Muscle of leg (tissue), 11 donors: Measurements from ENCODE around the gene SERPINB2. TPM values are rescaled to one million over a fixed set of nuclear protein-coding genes. Genes with fewer than 3 reads are reported as not detected.

ENCODE experiments used
- DNase-seq: peaks from one replicate; pipeline ENCODE4 v3.0.0; 2013
- H3K27ac ChIP-seq: one replicate; pipeline ENCODE4 v1.5.1; 2013; ENCODE audit warnings: mild to moderate bottlenecking, low read length, control low read depth
- H3K27me3 ChIP-seq: one replicate; pipeline ENCODE4 v1.6.1; 2013; ENCODE audit warnings: low read length; ENCODE audit not compliant: control insufficient read depth, insufficient read depth
- H3K36me3 ChIP-seq: one replicate; pipeline ENCODE4 v1.6.1; 2013; ENCODE audit warnings: low read length; ENCODE audit not compliant: control insufficient read depth, insufficient read depth
- H3K4me1 ChIP-seq: one replicate; pipeline ENCODE4 v1.6.1; 2013; ENCODE audit warnings: low read length; ENCODE audit not compliant: control insufficient read depth, insufficient read depth
- H3K4me3 ChIP-seq: one replicate; pipeline ENCODE4 v1.5.1; 2013; ENCODE audit warnings: low read length, control low read depth
- H3K9me3 ChIP-seq: replicated peaks from 2 replicates; pipeline ENCODE4 v1.6.1; 2013; ENCODE audit warnings: low read depth, low read length; ENCODE audit not compliant: control insufficient read depth
- WGBS: methylation state at CpG from one replicate; pipeline ENCODE4 v1.1.5; 2013; ENCODE audit warnings: missing lambda C conversion rate; ENCODE audit not compliant: insufficient coverage; 5-methylcytosine and 5-hydroxymethylcytosine counted together
- polyA plus RNA-seq, 8 donors: library from polyadenylated mRNA; unstranded; fragments of 120-200 nt; gene quantifications; one replicate each; pipeline versions ENCODE4 v1.2.1 to v1.2.3, GENCODE V29; 2013; ENCODE audit warnings: inconsistent platforms in 1 of 8, low replicate concordance in 1 of 8; ENCODE audit not compliant: insufficient read length in 8 of 8, insufficient read depth in 1 of 8
- total RNA-seq: library from RNA; stranded (reverse); fragments of 120-200 nt; gene quantifications from one replicate; pipeline ENCODE4 v1.2.4, GENCODE V29; 2013

The SERPINB2 gene
- total and polyA plus RNA-seq, 9 donors, result 0.10 to 29.4 (median 0.17) TPM; not detected in 1

GRCh38 chr18:63867368-63868125 lies 20.0 kb upstream of the SERPINB2 start:
- Histone ChIP-seq H3K9me3 (no peaks in the 10 kb centered on the region), H3K36me3 (no peaks in the 10 kb centered on the region), H3K27me3 (no peaks in the 10 kb centered on the region), H3K27ac (no peak overlapping the region), H3K4me1 (no peaks in the 10 kb centered on the region), H3K4me3 (no peak overlapping the region)
- 61% methylated on average over 2 of the region's 3 CpGs for WGBS
- no peak for DNase-seq

- no peaks in the 10 kb centered on the region for H3K4me1 ChIP-seq
- H3K4me3 ChIP-seq, result no peak overlapping the region
- H3K27ac ChIP-seq, result no peak overlapping the region
- no peaks in the 10 kb centered on the region for H3K27me3 ChIP-seq
- H3K36me3 ChIP-seq, result no peaks in the 10 kb centered on the region
- DNase-seq, result no peak
- WGBS, result 83% methylated on average over 2 of the region's 9 CpGs
- H3K9me3 ChIP-seq, result no peaks in the 10 kb centered on the region
Observed at GRCh38 chr18:63868546-63868945, 19.0 kb upstream of the SERPINB2 start.

- H3K36me3 ChIP-seq, result no peaks in the 10 kb centered on the region
- no peak overlapping the region for H3K4me3 ChIP-seq
- no peaks in the 10 kb centered on the region for H3K27me3 ChIP-seq
- no peaks in the 10 kb centered on the region for H3K9me3 ChIP-seq
- no peak overlapping the region for H3K27ac ChIP-seq
- no peaks in the 10 kb centered on the region for H3K4me1 ChIP-seq
- WGBS, result 78% methylated on average over 9 of the region's 9 CpGs
- DNase-seq, result no peak
Observed at GRCh38 chr18:63869374-63869773, 18.1 kb upstream of the SERPINB2 start.

- no peak for DNase-seq
Observed at GRCh38 chr18:63869851-63870250, 17.7 kb upstream of the SERPINB2 start.

GRCh38 chr18:63871836-63872235 lies 15.7 kb upstream of the SERPINB2 start:
- Histone ChIP-seq H3K27me3 (no peaks in the 10 kb centered on the region), H3K4me3 (no peak overlapping the region), H3K4me1 (no peaks in the 10 kb centered on the region), H3K27ac (no peak overlapping the region), H3K9me3 (no peaks in the 10 kb centered on the region), H3K36me3 (no peaks in the 10 kb centered on the region)
- no peak for DNase-seq
- no CpG with 5 or more reads among the region's 1 CpG for WGBS

More at GRCh38 chr18:63869851-63870250, 17.7 kb upstream of the SERPINB2 start:
- H3K4me3 ChIP-seq, result no peak overlapping the region
- no peaks in the 10 kb centered on the region for H3K36me3 ChIP-seq
- WGBS, result 88% methylated on average over 2 of the region's 3 CpGs
- no peak overlapping the region for H3K27ac ChIP-seq
- H3K4me1 ChIP-seq, result no peaks in the 10 kb centered on the region
- no peaks in the 10 kb centered on the region for H3K27me3 ChIP-seq
- no peaks in the 10 kb centered on the region for H3K9me3 ChIP-seq

- Histone ChIP-seq H3K9me3 (no peaks in the 10 kb centered on the region), H3K27ac (no peak overlapping the region), H3K4me3 (no peak overlapping the region), H3K4me1 (no peaks in the 10 kb centered on the region), H3K27me3 (no peaks in the 10 kb centered on the region), H3K36me3 (no peaks in the 10 kb centered on the region)
- DNase-seq, result no peak
Observed at GRCh38 chr18:63872586-63872985, 14.9 kb upstream of the SERPINB2 start.

- Histone ChIP-seq H3K27ac (no peak overlapping the region), H3K27me3 (no peaks in the 10 kb centered on the region), H3K4me3 (no peak overlapping the region), H3K9me3 (no peaks in the 10 kb centered on the region), H3K4me1 (no peaks in the 10 kb centered on the region), H3K36me3 (no peaks in the 10 kb centered on the region)
- no peak for DNase-seq
- WGBS, result no CpG with 5 or more reads among the region's 3 CpGs
Observed at GRCh38 chr18:63878343-63878742, 9.2 kb upstream of the SERPINB2 start.

- Histone ChIP-seq H3K9me3 (no peaks in the 10 kb centered on the region), H3K27me3 (no peaks in the 10 kb centered on the region), H3K27ac (no peak overlapping the region), H3K4me3 (no peak overlapping the region), H3K4me1 (no peaks in the 10 kb centered on the region), H3K36me3 (no peaks in the 10 kb centered on the region)
- no CpG with 5 or more reads among the region's 4 CpGs for WGBS
- DNase-seq, result no peak
Observed at GRCh38 chr18:63878925-63879324, 8.6 kb upstream of the SERPINB2 start.

- Histone ChIP-seq H3K9me3 (no peaks in the 10 kb centered on the region), H3K27ac (no peak overlapping the region), H3K4me3 (no peak overlapping the region), H3K4me1 (no peaks in the 10 kb centered on the region), H3K36me3 (no peaks in the 10 kb centered on the region), H3K27me3 (no peaks in the 10 kb centered on the region)
- WGBS, result no CpG with 5 or more reads among the region's 2 CpGs
- DNase-seq, result no peak
Observed at GRCh38 chr18:63879709-63880108, 7.8 kb upstream of the SERPINB2 start.

GRCh38 chr18:63881851-63882250 lies 5.7 kb upstream of the SERPINB2 start:
- no peak for DNase-seq
- H3K36me3 ChIP-seq, result no peaks in the 10 kb centered on the region
- WGBS, result no CpG with 5 or more reads among the region's 4 CpGs
- H3K27me3 ChIP-seq, result no peaks in the 10 kb centered on the region
- no peak overlapping the region for H3K4me3 ChIP-seq
- no peaks in the 10 kb centered on the region for H3K9me3 ChIP-seq
- no peaks in the 10 kb centered on the region for H3K4me1 ChIP-seq
- no peak overlapping the region for H3K27ac ChIP-seq
